CD4-positive, alpha-beta T cell treated with Interleukin-15 for 1 hour (primary cell): ENCODE measurements around the gene IGFALS.

Source experiments
- DNase-seq: peaks from one replicate; pipeline ENCODE4 v3.0.0-alpha.2; 2020

The IGFALS gene

GRCh38 chr16:1741553-1742165 lies 51.8 kb downstream of the IGFALS start:
- no peak for DNase-seq

DNA sequence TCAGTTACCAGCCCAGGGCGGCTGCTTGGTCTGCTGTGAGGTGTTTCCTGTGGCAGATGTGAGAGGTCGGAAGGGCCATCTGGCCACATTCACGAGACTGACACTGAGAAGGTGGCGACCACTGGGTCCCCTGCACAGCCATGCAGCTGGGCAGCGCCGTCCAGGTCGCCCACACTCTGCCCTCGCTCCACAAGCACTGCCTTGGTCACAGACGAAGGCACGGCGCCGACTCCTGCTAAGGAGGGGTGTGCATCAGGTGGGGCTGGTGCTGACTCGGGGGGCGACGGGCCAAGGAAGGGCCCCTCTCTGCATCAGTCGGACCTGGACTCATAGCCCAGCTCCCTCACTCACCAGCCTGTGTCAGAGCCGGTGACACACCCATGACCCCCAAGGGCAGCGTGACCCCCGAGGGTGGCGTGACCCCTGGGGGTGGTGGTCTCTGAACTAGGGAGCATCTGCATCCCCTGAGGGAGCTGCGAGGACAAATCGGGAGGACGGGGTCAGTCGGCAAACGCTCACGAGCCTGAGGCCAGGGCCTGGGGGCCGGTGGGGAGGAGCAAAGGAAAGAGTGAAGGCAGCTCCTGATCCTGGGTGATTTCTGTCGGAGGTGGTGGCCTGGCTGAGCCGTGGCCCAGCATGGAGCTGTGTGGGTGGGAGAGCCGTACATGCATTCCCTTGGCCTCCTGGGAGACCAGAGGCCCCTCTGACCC lies 52.6 kb downstream of the IGFALS start:
- DNase-seq: no peak
